ENCODE data around the gene LCE2C. TPM values are rescaled to one million over a fixed set of nuclear protein-coding genes. Genes with fewer than 3 reads are reported as not detected.
"Not testable (repeated sequence)": the region's sequence is repeated elsewhere in the genome, so short reads cannot be mapped to it uniquely, and the experiment has no call there.

Gene LCE2C
- total RNA-seq, result not detected

DNA sequence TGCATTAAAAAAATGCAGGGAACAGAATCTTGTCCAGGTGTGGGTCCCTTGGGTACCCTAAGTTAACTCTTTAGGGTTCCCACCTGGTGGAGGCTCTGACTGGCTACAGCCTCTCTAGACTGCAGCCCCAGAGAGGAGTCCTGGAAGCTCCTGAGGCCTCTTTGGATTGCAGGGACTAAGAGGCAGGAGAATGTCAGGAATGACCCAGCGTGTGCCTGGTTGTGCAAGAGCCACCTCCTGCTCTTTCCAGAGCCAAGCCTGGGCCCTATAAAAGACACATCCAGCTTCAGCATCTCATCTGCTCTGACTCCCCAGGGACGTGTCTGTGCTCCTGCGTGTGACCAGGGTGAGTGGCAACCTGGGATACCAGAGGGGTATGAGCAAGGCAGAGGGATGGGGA is at the start of gene LCE2C:
TSS of gene LCE2C (plus strand) at position 297 of the 400 bp plus-strand sequence. CDS start 737 bp downstream, outside the sequence.
- H3K9me3 ChIP-seq; H3K36me3 ChIP-seq (replicated peaks in 1 of 2; ENCODE audit: insufficient read depth in 1 of 2, low read depth in 2 of 2); intact Hi-C loops (cut with DNase I); ATAC-seq; H3K4me1 ChIP-seq; H3K27me3 ChIP-seq; H3K27ac ChIP-seq; H3K4me3 ChIP-seq; DNase-seq: not testable (repeated sequence)
- WGBS, 2 donors, result 52 to 83% methylated on average over 1 to 3 of the region's 3 CpGs

DNA sequence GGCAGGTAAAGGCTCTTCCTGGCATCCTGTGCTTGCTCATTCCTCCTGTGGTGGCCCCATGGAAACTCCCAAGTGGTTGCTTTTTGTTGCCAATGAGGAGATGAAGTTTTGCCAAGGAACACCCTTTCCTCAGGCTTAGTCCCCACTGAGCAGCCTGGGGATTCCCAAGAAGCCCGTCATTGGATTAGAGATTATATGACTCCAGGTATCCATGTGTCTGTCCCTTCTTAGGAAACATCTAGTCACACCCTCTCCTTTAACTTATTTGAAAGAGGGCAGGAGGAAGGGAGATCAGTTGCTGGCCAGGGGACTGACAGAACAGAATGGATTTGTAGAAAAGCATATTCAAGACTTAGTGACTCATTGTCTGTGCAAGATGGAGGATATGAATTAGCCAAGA is 48.3 kb upstream of the LCE2C start:
- ATAC-seq (no peak), DNase-seq (no peak)
- no peak for TF ChIP-seq CTCF (IDR thresholded peaks at IDR 0.05)
- TF ChIP-seq POLR2A (IDR thresholded peaks at IDR 0.05), result no peak
- H3K4me1 ChIP-seq, result no peaks in the 10 kb centered on the region
- no peak overlapping the region for H3K4me3 ChIP-seq
- no peaks in the 10 kb centered on the region for H3K27me3 ChIP-seq
- H3K9me3 ChIP-seq, result peaks cover 0 to 8% (median 0%) of the 10 kb centered on the region in 3 donors
- H3K36me3 ChIP-seq (replicated peaks in 1 of 2; ENCODE audit: insufficient read depth in 1 of 2, low read depth in 2 of 2), result no peaks in the 10 kb centered on the region
- intact Hi-C loops (cut with DNase I), result no loop called here
- WGBS, 2 donors, result 29 to 46% methylated on average over 1 of the region's 1 CpG
- no peak overlapping the region for H3K27ac ChIP-seq

- H3K27me3 ChIP-seq, result no peaks in the 10 kb centered on the region
- DNase-seq (no peak), ATAC-seq (no peak)
- no peak overlapping the region for H3K27ac ChIP-seq
- intact Hi-C loops (cut with DNase I), result no loop called here
- peaks cover 0 to 8% (median 0%) of the 10 kb centered on the region in 3 donors for H3K9me3 ChIP-seq
- no peak overlapping the region for H3K4me3 ChIP-seq
- no peaks in the 10 kb centered on the region for H3K4me1 ChIP-seq
- H3K36me3 ChIP-seq (replicated peaks in 1 of 2; ENCODE audit: insufficient read depth in 1 of 2, low read depth in 2 of 2), result no peaks in the 10 kb centered on the region
- 81 to 82% methylated on average over 3 of the region's 3 CpGs for WGBS, 2 donors
- TF ChIP-seq POLR2A (IDR thresholded peaks at IDR 0.05), result no peak
- no peak for TF ChIP-seq CTCF (IDR thresholded peaks at IDR 0.05)
Measured at GRCh38 chr1:152630596-152630995, 44.5 kb upstream of the LCE2C start.

DNA sequence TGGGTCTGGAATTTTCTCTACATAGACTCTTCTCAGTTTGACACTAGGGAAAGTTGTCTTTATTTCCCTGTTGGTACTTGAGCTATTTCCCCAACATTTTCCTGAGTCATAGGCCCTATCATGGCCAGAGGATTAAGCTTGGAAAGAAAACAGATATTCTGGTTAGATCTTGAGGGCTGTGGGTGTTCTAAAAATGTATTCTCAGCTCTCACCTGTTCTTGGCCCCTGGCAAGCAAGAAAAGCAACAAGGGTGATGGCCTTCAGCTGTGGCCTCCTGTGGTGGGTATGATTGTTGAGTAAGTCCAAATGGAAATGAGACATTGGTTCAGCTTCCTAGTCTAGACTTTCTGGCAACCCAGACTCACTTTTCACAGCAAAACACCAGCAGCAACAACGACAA is 34.7 kb upstream of the LCE2C start:
- intact Hi-C loops (cut with DNase I), result no loop called here
- TF ChIP-seq CTCF (IDR thresholded peaks at IDR 0.05) (no peak), POLR2A (IDR thresholded peaks at IDR 0.05) (no peak)
- Histone ChIP-seq H3K9me3 (no peaks in the 10 kb centered on the region), H3K4me3 (no peak overlapping the region), H3K27ac (no peak overlapping the region), H3K4me1 (no peaks in the 10 kb centered on the region), H3K36me3 (replicated peaks in 1 of 2; ENCODE audit: insufficient read depth in 1 of 2, low read depth in 2 of 2) (no peaks in the 10 kb centered on the region), H3K27me3 (no peaks in the 10 kb centered on the region)
- ATAC-seq (no peak), DNase-seq (no peak)
- WGBS, 2 donors, result 38 to 55% methylated on average over 1 of the region's 1 CpG

GRCh38 chr1:152643945-152644344 is 31.1 kb upstream of the LCE2C start:
- no peaks in the 10 kb centered on the region for H3K9me3 ChIP-seq
- H3K36me3 ChIP-seq (replicated peaks in 1 of 2; ENCODE audit: insufficient read depth in 1 of 2, low read depth in 2 of 2), result no peaks in the 10 kb centered on the region
- no peak for DNase-seq
- H3K4me3 ChIP-seq, result no peak overlapping the region
- no peak for TF ChIP-seq CTCF (IDR thresholded peaks at IDR 0.05)
- TF ChIP-seq POLR2A (IDR thresholded peaks at IDR 0.05), result no peak
- H3K27ac ChIP-seq, result no peak overlapping the region
- H3K4me1 ChIP-seq, result no peaks in the 10 kb centered on the region
- no peak for ATAC-seq
- intact Hi-C loops (cut with DNase I), result no loop called here
- WGBS, 2 donors, result 42 to 48% methylated on average over 3 of the region's 3 CpGs
- no peaks in the 10 kb centered on the region for H3K27me3 ChIP-seq

All from body of pancreas (tissue), 4 donors.